ENCODE data around the gene SORCS3. TPM values are rescaled to one million over a fixed set of nuclear protein-coding genes. Genes with fewer than 3 reads are reported as not detected.

SORCS3 gene
- total and polyA plus RNA-seq, 2 of the 4 experiments (the other 2 are of a cell fraction), result not detected

DNA sequence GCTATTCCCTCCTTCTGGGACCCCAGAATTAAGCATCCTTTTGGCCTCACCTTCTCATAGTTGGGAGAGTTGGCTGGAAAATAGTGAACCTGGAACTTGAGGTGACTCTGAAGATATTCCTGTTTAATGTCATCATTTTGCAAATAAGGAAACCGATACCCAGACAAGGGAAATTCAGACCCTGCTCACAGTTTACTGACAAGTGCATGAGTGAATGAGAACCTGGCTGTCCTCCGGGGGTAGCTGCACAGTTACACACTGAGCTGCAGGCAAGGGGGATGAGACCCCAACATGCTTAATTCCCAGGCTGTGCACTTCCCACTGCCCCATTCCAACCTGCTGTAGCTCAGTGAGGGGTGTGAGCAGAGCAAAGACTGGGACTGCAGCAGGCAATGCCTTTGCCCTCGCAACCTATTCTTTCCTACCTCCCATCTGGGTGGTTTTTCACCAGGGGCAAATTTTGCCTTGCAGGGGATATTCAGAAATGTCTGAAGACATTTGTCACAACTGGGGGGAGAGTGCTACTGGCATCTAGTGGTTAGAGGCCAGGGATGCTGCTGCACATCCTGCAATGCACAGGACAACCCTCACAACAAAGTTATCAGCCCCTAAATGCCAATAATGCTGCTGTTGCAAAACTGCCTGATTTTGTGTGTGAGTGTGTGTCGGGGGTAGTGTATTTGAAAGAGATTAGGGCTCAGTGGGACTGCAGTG is 136.2 kb downstream of the SORCS3 start:
- dilution Hi-C loops (cut with HindIII; ENCODE audit: low sequenced_read_pairs, unreplicated experiment), result no loop called here
- Histone ChIP-seq H3K4me2 (ENCODE audit: low read depth, low read length) (no peak overlapping the region), H3K36me3 (ENCODE audit: control insufficient read depth, insufficient read depth, low read length) (no peaks in the 10 kb centered on the region), H3K4me3 (ENCODE audit: insufficient read depth, low read depth, low read length) (no peak overlapping the region), H3K79me1 (ENCODE audit: low read depth in 1 of 2, low read length in 2 of 2) (no peaks in the 10 kb centered on the region), H2BK120ac (ENCODE audit: low read depth, low read length) (no peak overlapping the region), H2BK5ac (ENCODE audit: low read depth, low read length, poor library complexity, severe bottlenecking) (no peak overlapping the region), H3K9me3 (ENCODE audit: control insufficient read depth, insufficient read depth, low read length) (peaks cover 19% of the 10 kb centered on the region), H3K14ac (replicated peaks; ENCODE audit: low read depth, low read length) (no peak overlapping the region), H2AK5ac (ENCODE audit: low read depth, low read length) (no peak overlapping the region), H3K4me1 (ENCODE audit: control insufficient read depth, insufficient read depth, low read length) (no peaks in the 10 kb centered on the region), H4K91ac (ENCODE audit: insufficient read depth, low read depth, low read length) (no peak overlapping the region), H2BK15ac (ENCODE audit: low read depth, low read length) (no peak overlapping the region), H2AK9ac (replicated peaks; ENCODE audit: low read depth, low read length, poor library complexity) (no peak overlapping the region), H3K23ac (ENCODE audit: low read depth, low read length) (no peak overlapping the region), H3K9ac (ENCODE audit: low read depth, low read length) (no peak overlapping the region), H3K27me3 (ENCODE audit: control insufficient read depth, insufficient read depth, low read length) (no peaks in the 10 kb centered on the region), H3K18ac (ENCODE audit: low read depth, low read length) (no peak overlapping the region), H3K4ac (ENCODE audit: low read depth, low read length) (no peak overlapping the region), H2BK20ac (ENCODE audit: low read depth, low read length) (no peak overlapping the region), H3K9me1 (ENCODE audit: insufficient read depth, low read length) (no peaks in the 10 kb centered on the region), H2AFZ (replicated peaks; ENCODE audit: low read length, poor library complexity) (no peak overlapping the region), H4K8ac (ENCODE audit: low read depth in 2 of 2, low read length in 2 of 2) (no peak overlapping the region), H4K5ac (ENCODE audit: low read depth, low read length) (no peak overlapping the region), H3K27ac (ENCODE audit: insufficient read depth, low read length) (no peak overlapping the region), H4K20me1 (ENCODE audit: insufficient read depth, low read length) (no peaks in the 10 kb centered on the region), H3K56ac (ENCODE audit: extremely low read depth, insufficient read depth, low read length) (no peak overlapping the region)
- in situ Hi-C loops (cut with MboI; ENCODE audit: low sequenced_read_pairs), result no loop called here
- no TSS peak for BruUV-seq (replicated peaks)
- TF ChIP-seq NFE2L2 (IDR thresholded peaks at IDR 0.05; ENCODE audit: low read depth, low read length), result no peak
- no peak for TF ChIP-seq RAD21 (IDR thresholded peaks at IDR 0.05; ENCODE audit: low read length)
- no peak for TF ChIP-seq SMC3 (IDR thresholded peaks at IDR 0.05; ENCODE audit: low read depth, low read length)
- TF ChIP-seq MAZ (IDR thresholded peaks at IDR 0.05; ENCODE audit: borderline replicate concordance, low read depth, low read length), result no peak
- TF ChIP-seq CEBPB (IDR thresholded peaks at IDR 0.05; ENCODE audit: low read depth, low read length), result no peak
- TF ChIP-seq FOS (IDR thresholded peaks at IDR 0.05; ENCODE audit: low read depth, low read length), result no peak
- no peak for TF ChIP-seq POLR2A (IDR thresholded peaks at IDR 0.05; ENCODE audit: low read depth, low read length)
- TF ChIP-seq ELK1 (IDR thresholded peaks at IDR 0.05; ENCODE audit: borderline replicate concordance, low read depth, low read length), result no peak
- no peak for TF ChIP-seq CTCF (conservative IDR thresholded peaks at IDR 0.05; ENCODE audit: low read depth, low read length)
- TF ChIP-seq RCOR1 (IDR thresholded peaks at IDR 0.05; ENCODE audit: insufficient replicate concordance, low read length), result no peak
- POLR2A ChIA-PET (ENCODE audit: unreplicated experiment), result no interaction called here
- DNase-seq (no peak), ATAC-seq (ENCODE audit: low read depth) (no peak)
- intact Hi-C loops (cut with micrococcal nuclease), result no loop called here
- CTCF ChIA-PET, result no interaction called here
- WGBS, 2 experiments (ENCODE audit: extremely low coverage in 2 of 2, insufficient read length in 1 of 2), result 17% methylated on average over 1 of the region's 4 CpGs; no CpG with 5 or more reads in 1 of the 2 experiments

Data from IMR-90 (cell line).